Measurements from ENCODE around the gene C1QTNF9.
"Not testable (repeated sequence)": the region's sequence is repeated elsewhere in the genome, so short reads cannot be mapped to it uniquely, and the experiment has no call there.

The C1QTNF9 gene

DNA sequence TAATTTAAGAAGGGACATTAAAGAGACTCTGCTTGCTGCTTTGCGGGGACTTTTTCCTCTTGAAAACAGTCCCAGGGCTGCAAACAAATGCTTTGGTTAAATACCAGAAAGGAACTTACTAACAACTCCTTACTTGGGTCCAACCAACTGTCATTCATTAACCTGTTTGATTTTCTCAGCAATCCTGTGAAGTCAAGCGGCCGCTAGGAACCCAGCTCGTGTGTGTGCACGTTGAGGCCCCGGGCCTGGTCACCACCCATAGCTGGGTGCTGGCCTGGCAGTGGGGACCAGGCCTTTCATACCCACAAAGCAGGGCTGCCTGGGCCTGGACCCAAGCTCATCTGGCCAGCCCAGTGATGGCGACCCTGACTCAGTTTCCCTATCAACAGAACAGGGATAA, 50.7 kb downstream of the C1QTNF9 start:
- no peak for DNase-seq

- no peak for DNase-seq
Observed at GRCh38 chr13:24361113-24361512, 51.7 kb downstream of the C1QTNF9 start.

DNA sequence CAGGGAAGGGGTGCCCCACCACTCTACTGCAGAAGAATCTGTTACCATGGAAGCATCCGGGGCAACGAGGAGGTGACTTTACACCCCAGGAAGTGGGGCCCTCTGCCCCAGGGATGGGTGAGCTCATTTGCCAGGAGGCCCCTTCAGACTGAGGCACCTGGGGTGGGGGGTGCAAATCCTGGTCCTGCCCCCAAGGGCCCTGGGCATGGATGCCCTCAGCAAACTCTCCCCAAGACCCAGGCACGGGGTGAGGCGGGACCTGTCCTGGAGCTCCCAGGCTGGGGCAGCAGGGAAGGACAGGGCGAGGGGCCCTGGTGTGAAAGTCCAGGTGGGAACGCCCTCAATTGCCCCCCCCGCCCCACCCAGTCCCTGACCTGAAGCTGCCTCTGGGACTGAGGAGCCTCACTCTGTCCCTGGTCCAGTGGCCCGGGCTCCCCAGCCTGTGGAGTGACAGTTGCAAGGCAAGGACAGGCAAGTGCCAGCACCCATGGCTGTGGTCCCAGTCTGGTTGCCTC, 52.5 kb downstream of the C1QTNF9 start:
- no peak for DNase-seq

DNA sequence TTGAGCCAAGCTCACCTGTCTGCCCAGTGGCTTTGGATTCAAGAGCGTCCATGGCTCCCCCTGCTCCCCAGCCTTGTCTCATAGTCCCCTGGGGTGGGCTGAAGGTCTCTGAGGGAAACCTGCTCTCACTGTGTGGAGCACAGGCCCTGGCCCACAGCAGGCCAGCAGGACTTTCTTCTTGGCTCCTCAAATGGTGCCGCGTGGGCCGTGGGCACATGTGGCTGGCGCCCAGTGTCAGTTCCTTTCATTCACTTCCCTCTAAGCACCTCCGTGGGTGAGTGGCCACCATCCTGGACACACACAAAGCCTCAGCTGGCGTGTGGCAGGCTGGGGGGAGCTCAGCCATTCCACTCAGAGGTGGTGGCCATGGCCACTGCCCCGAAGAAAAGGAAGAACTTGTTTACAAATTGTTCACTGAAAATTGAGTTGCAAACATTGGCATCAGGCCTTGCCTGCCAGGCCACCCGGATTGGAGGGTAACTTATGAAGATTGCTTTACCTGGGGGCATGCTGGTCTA, 53.1 kb downstream of the C1QTNF9 start:
- no peak for DNase-seq

DNA sequence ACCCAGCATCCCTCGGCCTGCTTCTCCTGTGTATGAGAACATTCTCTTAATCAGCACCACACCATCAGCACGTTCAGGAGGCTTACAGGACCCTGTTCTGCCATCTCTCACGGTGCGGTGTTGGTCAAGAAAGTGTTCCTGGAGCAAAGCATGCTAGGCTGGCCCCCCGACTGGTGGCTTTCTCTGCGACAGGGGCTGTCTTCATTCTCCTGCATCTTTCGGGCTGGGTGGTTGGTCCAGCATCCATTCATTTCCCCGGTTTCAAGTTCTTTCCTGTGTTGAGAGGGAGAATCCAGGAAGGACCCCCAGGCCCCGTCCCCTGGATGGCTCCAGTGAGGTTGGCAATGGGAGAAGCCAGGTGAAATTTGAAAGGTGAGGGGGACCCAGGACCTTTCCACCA, 55.8 kb downstream of the C1QTNF9 start:
- DNase-seq: no peak

DNA sequence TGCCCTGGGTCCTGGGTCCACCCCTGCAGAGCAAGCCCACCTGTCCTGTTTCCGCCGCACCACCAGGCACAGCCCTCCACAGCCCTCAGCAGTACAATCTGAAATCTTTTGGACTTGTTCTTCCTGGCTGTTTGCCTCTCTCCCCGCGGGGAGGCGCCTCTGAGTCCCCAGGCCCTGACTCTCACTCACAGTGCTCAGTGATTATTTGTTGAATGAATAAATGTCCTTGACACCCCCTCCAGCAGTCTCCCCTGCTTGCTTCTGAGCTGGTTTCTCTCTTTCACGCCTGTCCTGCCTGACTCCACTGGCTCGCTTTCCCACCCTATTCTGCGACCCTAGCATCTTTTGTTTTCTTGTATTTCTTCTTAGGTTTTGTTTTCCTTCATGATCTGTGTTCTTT, 56.9 kb downstream of the C1QTNF9 start:
- not testable (repeated sequence) for DNase-seq

DNA sequence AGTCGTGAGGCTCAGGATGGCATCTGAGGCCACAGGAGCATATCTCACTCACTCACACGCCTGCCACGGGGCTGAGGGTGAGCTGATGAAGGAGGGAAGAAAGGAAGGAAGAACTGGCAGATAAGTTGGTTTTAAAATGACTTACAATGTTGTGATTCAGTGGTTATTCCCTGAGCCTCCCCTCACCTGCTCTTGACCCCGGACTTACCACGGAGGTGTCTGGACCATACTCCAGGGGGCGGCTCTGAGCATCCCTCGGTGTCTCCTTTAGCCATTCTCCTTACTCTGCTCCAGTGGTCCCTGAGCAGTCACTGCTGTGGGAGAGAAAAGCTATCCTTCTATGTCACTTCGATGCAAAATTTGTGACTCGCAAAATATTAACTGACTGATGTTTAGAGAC, 61.9 kb downstream of the C1QTNF9 start:
- not testable (repeated sequence) for DNase-seq

All from amygdala (tissue), 56 donors.